SK-N-SH (cell line): ENCODE data around the gene BUB1. TPM values are rescaled to one million over a fixed set of nuclear protein-coding genes. Genes with fewer than 3 reads are reported as not detected.

Source experiments
- CTCF ChIA-PET: fragments of 300-600, 350-600 bp; formaldehyde crosslinking; extraction: SDS; loops from one replicate; lab custom pipeline; 2021; lab: Yijun Ruan, JAX
- POLR2A ChIA-PET: fragments of 350-600 bp; sonication (Branson Sonifier 250); formaldehyde crosslinking; extraction: SDS; loops from one replicate; lab custom pipeline; 2020; ENCODE audit warnings: antibody characterized with exemption, inconsistent platforms; lab: Yijun Ruan, JAX
- DNase-seq: peaks from one replicate; pipeline ENCODE4 v3.0.0; 2012
- H2AFZ ChIP-seq: fragments of 200-600 bp; sonication (generic); 2 replicates; pipeline ENCODE4 v1.8.1; 2016; ENCODE audit warnings: antibody characterized with exemption, mild to moderate bottlenecking, low read depth
- H3F3A ChIP-seq: fragments of 200-600 bp; sonication (generic); replicated peaks from 2 replicates; pipeline ENCODE3; 2016; ENCODE audit warnings: antibody characterized with exemption, mild to moderate bottlenecking; ENCODE audit not compliant: insufficient read depth
- H3K27ac ChIP-seq, 2 experiments: fragments of 200-500 bp in 1 of 2; fragments of 200-600 bp in 1 of 2; sonication (Bioruptor generic) in 1 of 2; sonication (generic), shearing (Covaris generic) in 1 of 2; 2 replicates each; pipeline versions ENCODE4 v1.5.1 to v1.6.1; 2014 to 2016; ENCODE audit warnings: low read depth in 2 of 2, inconsistent platforms in 1 of 2, low read length in 1 of 2, mild to moderate bottlenecking in 1 of 2, mixed read lengths in 1 of 2
- H3K27me3 ChIP-seq: fragments of 200-600 bp; sonication (generic), shearing (Covaris generic); 2 replicates; pipeline ENCODE4 v1.6.1; 2016; ENCODE audit warnings: mixed run types; ENCODE audit not compliant: insufficient read depth
- H3K36me3 ChIP-seq, 2 experiments: fragments of 200-500 bp in 1 of 2; fragments of 200-600 bp in 1 of 2; sonication (Bioruptor generic) in 1 of 2; sonication (generic) in 1 of 2; replicated peaks in 1 of 2; 2 replicates each; pipeline versions ENCODE3 to v1.5.1; 2014 to 2016; ENCODE audit warnings: low read length in 1 of 2, mild to moderate bottlenecking in 1 of 2; ENCODE audit not compliant: insufficient read depth in 2 of 2, control insufficient read depth in 1 of 2
- H3K4me1 ChIP-seq, 2 experiments: fragments of 200-500 bp in 1 of 2; fragments of 200-600 bp in 1 of 2; sonication (Bioruptor generic) in 1 of 2; sonication (generic), shearing (Covaris generic) in 1 of 2; 2 replicates each; pipeline versions ENCODE4 v1.5.1 to v1.6.1; 2014 to 2016; ENCODE audit warnings: low read depth in 1 of 2, low read length in 1 of 2, mixed run types in 1 of 2; ENCODE audit not compliant: insufficient read depth in 2 of 2, control insufficient read depth in 1 of 2
- H3K4me2 ChIP-seq: fragments of 200-600 bp; sonication (generic), shearing (Covaris generic); 2 replicates; pipeline ENCODE4 v1.6.1; 2017; ENCODE audit warnings: mixed run types
- H3K4me3 ChIP-seq, 2 experiments: fragments of 200-500 bp in 1 of 2; fragments of 200-600 bp in 1 of 2; sonication (Bioruptor generic) in 1 of 2; sonication (generic), shearing (Covaris generic) in 1 of 2; 2 replicates each; pipeline versions ENCODE4 v1.5.1 to v1.8.1; 2014 to 2016; ENCODE audit warnings: low read depth in 2 of 2, inconsistent platforms in 1 of 2, low read length in 1 of 2, mild to moderate bottlenecking in 1 of 2, mixed read lengths in 1 of 2, moderate library complexity in 1 of 2
- H3K79me2 ChIP-seq: fragments of 200-600 bp; sonication (generic); 2 replicates; pipeline ENCODE4 v1.8.1; 2017; ENCODE audit warnings: mild to moderate bottlenecking; ENCODE audit not compliant: insufficient read depth
- H3K9ac ChIP-seq: fragments of 200-600 bp; sonication (generic); 2 replicates; pipeline ENCODE4 v1.6.1; 2017; ENCODE audit warnings: mixed run types
- H3K9me2 ChIP-seq: fragments of 200-600 bp; sonication (generic); 2 replicates; pipeline ENCODE4 v1.6.1; 2017; ENCODE audit warnings: mixed run types
- H3K9me3 ChIP-seq: fragments of 200-600 bp; sonication (generic); 2 replicates; pipeline ENCODE4 v1.6.1; 2017; ENCODE audit warnings: mixed run types, mild to moderate bottlenecking, moderate library complexity
- H4K20me1 ChIP-seq: fragments of 200-600 bp; sonication (generic); 2 replicates; pipeline ENCODE4 v1.6.1; 2017; ENCODE audit warnings: mild to moderate bottlenecking, mixed run types; ENCODE audit not compliant: insufficient read depth
- ELF1 ChIP-seq: IDR thresholded peaks from 2 replicates; pipeline ENCODE4 v1.4.0; 2012
- EP300 ChIP-seq, 2 experiments: IDR thresholded peaks; 2 replicates each; pipeline versions ENCODE4 v1.4.0 to v1.6.1; 2012; ENCODE audit warnings: borderline replicate concordance in 1 of 2, low read depth in 1 of 2, low read length in 1 of 2
- FOSL2 ChIP-seq: IDR thresholded peaks from 2 replicates; pipeline ENCODE4 v1.4.0; 2012; ENCODE audit warnings: low read depth, mild to moderate bottlenecking, moderate library complexity, borderline replicate concordance
- GATA2 ChIP-seq: sonication (generic); formaldehyde crosslinking; IDR thresholded peaks from 2 replicates; pipeline ENCODE4 v1.5.0; 2020; ENCODE audit warnings: mild to moderate bottlenecking, missing genetic modification reagents
- MEF2A ChIP-seq: IDR thresholded peaks from 2 replicates; pipeline ENCODE4 v1.4.0; 2012; ENCODE audit warnings: low read depth, borderline replicate concordance
- MXI1 ChIP-seq: IDR thresholded peaks from 2 replicates; pipeline ENCODE4 v1.6.1; 2012; ENCODE audit warnings: mild to moderate bottlenecking, low read depth, low read length, improper control_type of control experiment
- NRF1 ChIP-seq: IDR thresholded peaks from 2 replicates; pipeline ENCODE4 v1.6.1; 2012; ENCODE audit warnings: low read depth, mild to moderate bottlenecking, low read length
- POLR2AphosphoS5 ChIP-seq: IDR thresholded peaks from 2 replicates; pipeline ENCODE4 v1.6.1; 2012; ENCODE audit warnings: low read depth, low read length
- RCOR1 ChIP-seq: fragments of 150-350 bp; IDR thresholded peaks from 2 replicates; pipeline ENCODE4 v1.6.1; 2017; ENCODE audit warnings: antibody characterized with exemption, low read length
- SIN3A ChIP-seq: IDR thresholded peaks from 2 replicates; pipeline ENCODE4 v1.6.1; 2012; ENCODE audit warnings: low read depth, mild to moderate bottlenecking, low read length, moderate library complexity, borderline replicate concordance
- SMC3 ChIP-seq: IDR thresholded peaks from 2 replicates; pipeline ENCODE4 v1.6.1; 2012; ENCODE audit warnings: low read depth, low read length, improper control_type of control experiment
- TAF1 ChIP-seq: IDR thresholded peaks from 2 replicates; pipeline ENCODE4 v1.6.1; 2012; ENCODE audit warnings: low read depth, mild to moderate bottlenecking, low read length, moderate library complexity, borderline replicate concordance
- TEAD4 ChIP-seq: IDR thresholded peaks from 2 replicates; pipeline ENCODE4 v1.4.0; 2012; ENCODE audit warnings: mild to moderate bottlenecking, borderline replicate concordance; ENCODE audit not compliant: insufficient read depth
- WGBS: methylation state at CpG from one replicate; pipeline ENCODE4 v1.1.6; 2017; ENCODE audit warnings: low lambda C conversion rate; 5-methylcytosine and 5-hydroxymethylcytosine counted together
- polyA plus RNA-seq, 3 experiments: library from polyadenylated mRNA; depleted of rRNA; stranded (reverse); fragments of >200 nt; gene quantifications; 2 replicates each; pipeline ENCODE4 v1.2.3, GENCODE V29; 2012
- TF ChIP-seq, protein P1 (sequence below): IDR thresholded peaks from 2 replicates; pipeline ENCODE4 v1.4.0; 2012; ENCODE audit warnings: low read depth
- TF ChIP-seq, protein P2 (sequence below): IDR thresholded peaks from 2 replicates; pipeline ENCODE4 v1.6.1; 2012; ENCODE audit warnings: mild to moderate bottlenecking, low read depth, low read length, moderate library complexity
- TF ChIP-seq, protein P3 (sequence below): IDR thresholded peaks from 2 replicates; pipeline ENCODE4; 2012
- TF ChIP-seq, protein P4 (sequence below): fragments of 150-350 bp; IDR thresholded peaks from 2 replicates; pipeline ENCODE4 v1.6.1; 2017; ENCODE audit warnings: antibody characterized with exemption, low read length, low read depth, borderline replicate concordance

Gene BUB1
- polyA plus RNA-seq, 1 of the 3 experiments (the other 2 are of a cell fraction) = 9.0 TPM

DNA sequence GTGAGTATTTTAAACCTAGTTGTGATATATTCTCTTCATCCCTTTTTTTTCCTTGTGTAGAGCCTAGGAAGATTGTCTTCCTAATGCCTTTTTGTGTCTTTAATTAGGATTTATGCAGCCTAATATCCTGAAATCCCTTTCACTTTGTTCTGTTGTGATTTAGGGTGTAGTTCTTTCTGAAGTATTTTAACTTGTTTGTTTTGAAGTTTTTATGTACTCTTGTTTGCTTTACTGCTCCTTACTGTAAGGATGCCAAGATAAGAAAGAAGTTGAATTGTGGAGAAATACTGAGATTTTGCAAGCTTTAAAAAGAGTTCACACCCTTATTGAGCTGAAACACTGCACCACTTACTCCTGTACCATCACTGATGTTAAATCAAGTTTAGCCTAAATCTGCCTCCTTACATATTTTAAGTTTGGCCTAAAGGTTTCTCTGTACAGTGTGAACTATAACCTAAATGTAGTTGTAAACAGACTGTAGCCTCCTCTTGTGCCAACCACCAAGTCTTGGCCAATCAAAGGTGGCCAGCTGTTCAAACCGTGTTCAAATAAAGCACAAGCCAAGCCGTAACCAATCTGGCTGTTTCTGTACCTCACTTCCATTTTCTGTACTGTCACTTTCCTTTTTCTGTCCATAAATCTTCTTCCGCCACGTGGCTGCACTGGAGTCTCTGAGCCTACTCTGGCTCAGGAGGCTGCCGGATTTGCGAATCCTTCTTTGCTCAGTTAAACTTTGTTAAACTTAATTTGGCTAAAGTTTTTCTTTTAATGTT is 36.8 kb upstream of the BUB1 start:
- TF ChIP-seq, protein P1, sequence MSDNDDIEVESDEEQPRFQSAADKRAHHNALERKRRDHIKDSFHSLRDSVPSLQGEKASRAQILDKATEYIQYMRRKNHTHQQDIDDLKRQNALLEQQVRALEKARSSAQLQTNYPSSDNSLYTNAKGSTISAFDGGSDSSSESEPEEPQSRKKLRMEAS = no peak
- TF ChIP-seq POLR2AphosphoS5 = no peak
- TF ChIP-seq MEF2A = no peak
- no peak for TF ChIP-seq SIN3A
- TF ChIP-seq NRF1 = no peak
- TF ChIP-seq RCOR1 = no peak
- no peak for TF ChIP-seq ELF1
- TF ChIP-seq, protein P2, sequence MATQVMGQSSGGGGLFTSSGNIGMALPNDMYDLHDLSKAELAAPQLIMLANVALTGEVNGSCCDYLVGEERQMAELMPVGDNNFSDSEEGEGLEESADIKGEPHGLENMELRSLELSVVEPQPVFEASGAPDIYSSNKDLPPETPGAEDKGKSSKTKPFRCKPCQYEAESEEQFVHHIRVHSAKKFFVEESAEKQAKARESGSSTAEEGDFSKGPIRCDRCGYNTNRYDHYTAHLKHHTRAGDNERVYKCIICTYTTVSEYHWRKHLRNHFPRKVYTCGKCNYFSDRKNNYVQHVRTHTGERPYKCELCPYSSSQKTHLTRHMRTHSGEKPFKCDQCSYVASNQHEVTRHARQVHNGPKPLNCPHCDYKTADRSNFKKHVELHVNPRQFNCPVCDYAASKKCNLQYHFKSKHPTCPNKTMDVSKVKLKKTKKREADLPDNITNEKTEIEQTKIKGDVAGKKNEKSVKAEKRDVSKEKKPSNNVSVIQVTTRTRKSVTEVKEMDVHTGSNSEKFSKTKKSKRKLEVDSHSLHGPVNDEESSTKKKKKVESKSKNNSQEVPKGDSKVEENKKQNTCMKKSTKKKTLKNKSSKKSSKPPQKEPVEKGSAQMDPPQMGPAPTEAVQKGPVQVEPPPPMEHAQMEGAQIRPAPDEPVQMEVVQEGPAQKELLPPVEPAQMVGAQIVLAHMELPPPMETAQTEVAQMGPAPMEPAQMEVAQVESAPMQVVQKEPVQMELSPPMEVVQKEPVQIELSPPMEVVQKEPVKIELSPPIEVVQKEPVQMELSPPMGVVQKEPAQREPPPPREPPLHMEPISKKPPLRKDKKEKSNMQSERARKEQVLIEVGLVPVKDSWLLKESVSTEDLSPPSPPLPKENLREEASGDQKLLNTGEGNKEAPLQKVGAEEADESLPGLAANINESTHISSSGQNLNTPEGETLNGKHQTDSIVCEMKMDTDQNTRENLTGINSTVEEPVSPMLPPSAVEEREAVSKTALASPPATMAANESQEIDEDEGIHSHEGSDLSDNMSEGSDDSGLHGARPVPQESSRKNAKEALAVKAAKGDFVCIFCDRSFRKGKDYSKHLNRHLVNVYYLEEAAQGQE = no peak
- TF ChIP-seq, protein P3, sequence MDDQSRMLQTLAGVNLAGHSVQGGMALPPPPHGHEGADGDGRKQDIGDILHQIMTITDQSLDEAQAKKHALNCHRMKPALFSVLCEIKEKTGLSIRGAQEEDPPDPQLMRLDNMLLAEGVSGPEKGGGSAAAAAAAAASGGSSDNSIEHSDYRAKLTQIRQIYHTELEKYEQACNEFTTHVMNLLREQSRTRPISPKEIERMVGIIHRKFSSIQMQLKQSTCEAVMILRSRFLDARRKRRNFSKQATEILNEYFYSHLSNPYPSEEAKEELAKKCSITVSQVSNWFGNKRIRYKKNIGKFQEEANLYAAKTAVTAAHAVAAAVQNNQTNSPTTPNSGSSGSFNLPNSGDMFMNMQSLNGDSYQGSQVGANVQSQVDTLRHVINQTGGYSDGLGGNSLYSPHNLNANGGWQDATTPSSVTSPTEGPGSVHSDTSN = no peak
- no peak for TF ChIP-seq GATA2 (CRISPR knock-in tag)
- TF ChIP-seq, protein P4, sequence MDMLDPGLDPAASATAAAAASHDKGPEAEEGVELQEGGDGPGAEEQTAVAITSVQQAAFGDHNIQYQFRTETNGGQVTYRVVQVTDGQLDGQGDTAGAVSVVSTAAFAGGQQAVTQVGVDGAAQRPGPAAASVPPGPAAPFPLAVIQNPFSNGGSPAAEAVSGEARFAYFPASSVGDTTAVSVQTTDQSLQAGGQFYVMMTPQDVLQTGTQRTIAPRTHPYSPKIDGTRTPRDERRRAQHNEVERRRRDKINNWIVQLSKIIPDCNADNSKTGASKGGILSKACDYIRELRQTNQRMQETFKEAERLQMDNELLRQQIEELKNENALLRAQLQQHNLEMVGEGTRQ = no peak
- TF ChIP-seq EP300 (IDR thresholded peaks at IDR 0.05; ENCODE audit: borderline replicate concordance in 1 of 2, low read depth in 1 of 2, low read length in 1 of 2) = no peak
- TF ChIP-seq SMC3 = no peak
- no peak for TF ChIP-seq MXI1
- no peak for TF ChIP-seq FOSL2
- TF ChIP-seq TEAD4 = no peak
- TF ChIP-seq TAF1 = no peak
- H2AFZ ChIP-seq = no peak overlapping the region
- ChIA-PET POLR2A (no interaction called here), CTCF (interaction anchor here (1.0 kb wide), 1 partner anchor 13 kb away, joined by 3 read pairs; no protein-coding TSS in a partner anchor)
- no peak overlapping the region for H3K4me2 ChIP-seq
- H4K20me1 ChIP-seq = no peaks in the 10 kb centered on the region
- WGBS = 66% methylated on average over 6 of the region's 6 CpGs
- H3F3A ChIP-seq = no peaks in the 10 kb centered on the region
- no peaks in the 10 kb centered on the region for H3K9me3 ChIP-seq
- H3K4me3 ChIP-seq = no peak overlapping the region
- H3K9ac ChIP-seq = no peak overlapping the region
- H3K27ac ChIP-seq = no peak overlapping the region
- DNase-seq = no peak
- peaks cover 16% of the 10 kb centered on the region; the same call in 1 of the 2 replicates for H3K27me3 ChIP-seq
- H3K4me1 ChIP-seq = no peaks in the 10 kb centered on the region
- H3K9me2 ChIP-seq = no peaks in the 10 kb centered on the region
- H3K79me2 ChIP-seq = no peaks in the 10 kb centered on the region
- no peaks in the 10 kb centered on the region for H3K36me3 ChIP-seq
